Activated CD8-positive, alpha-beta T cell treated with anti-CD3 and anti-CD28 coated beads for 36 hours (primary cell): Measurements from ENCODE around the gene MALAT1. TPM values are rescaled to one million over a fixed set of nuclear protein-coding genes. Genes with fewer than 3 reads are reported as not detected.

Source experiments
- ATAC-seq: fragments of 200-7000 bp; cut with Tn5 transposase; one replicate; pipeline ENCODE4 v1.10.0; 2021; ENCODE audit warnings: mild to moderate bottlenecking, moderate library complexity
- CTCF ChIA-PET: fragments of 350-600 bp; sonication (Branson Sonifier 250); formaldehyde crosslinking; loops from one replicate; lab custom pipeline; 2021; ENCODE audit warnings: antibody characterized with exemption; lab: Charles Lee
- POLR2A ChIA-PET: fragments of 350-600 bp; sonication (Branson Sonifier 250); formaldehyde crosslinking; loops from one replicate; lab custom pipeline; 2021; ENCODE audit warnings: antibody characterized with exemption; lab: Charles Lee
- DNase-seq: peaks from one replicate; pipeline ENCODE4 v3.0.0-alpha.2; 2020
- H3K27ac Mint-ChIP-seq: one replicate; pipeline ENCODE4 v1.8.0; 2021; ENCODE audit warnings: mild to moderate bottlenecking, mixed read lengths
- H3K27me3 Mint-ChIP-seq: one replicate; pipeline ENCODE4 v1.8.0; 2021; ENCODE audit warnings: mixed read lengths
- H3K36me3 Mint-ChIP-seq: one replicate; pipeline ENCODE4 v1.8.0; 2021; ENCODE audit warnings: low read depth, mixed read lengths
- H3K4me1 Mint-ChIP-seq: one replicate; pipeline ENCODE4 v1.8.0; 2021; ENCODE audit warnings: low read depth, mixed read lengths
- H3K4me3 Mint-ChIP-seq: one replicate; pipeline ENCODE4 v1.8.0; 2021; ENCODE audit warnings: mild to moderate bottlenecking, moderate library complexity, mixed read lengths
- H3K9me3 Mint-ChIP-seq: one replicate; pipeline ENCODE4 v1.8.0; 2021; ENCODE audit warnings: mixed read lengths
- CTCF ChIP-seq: fragments of 200-600 bp; IDR thresholded peaks from one replicate; pipeline ENCODE4 v1.8.0; 2022; ENCODE audit warnings: antibody characterized with exemption, mild to moderate bottlenecking
- intact Hi-C: fragments of 100-400 bp; cut with micrococcal nuclease; formaldehyde crosslinking; loops from one replicate; pipeline ENCODE4 v1.10.0; 2022
- total RNA-seq, 2 experiments: library from RNA; stranded (reverse); gene quantifications; one replicate each; pipeline ENCODE4 v1.2.3, GENCODE V29; 2021

The MALAT1 gene
- total RNA-seq, 2 experiments from 2014 or later: 3,856 to 3,869 TPM

DNA sequence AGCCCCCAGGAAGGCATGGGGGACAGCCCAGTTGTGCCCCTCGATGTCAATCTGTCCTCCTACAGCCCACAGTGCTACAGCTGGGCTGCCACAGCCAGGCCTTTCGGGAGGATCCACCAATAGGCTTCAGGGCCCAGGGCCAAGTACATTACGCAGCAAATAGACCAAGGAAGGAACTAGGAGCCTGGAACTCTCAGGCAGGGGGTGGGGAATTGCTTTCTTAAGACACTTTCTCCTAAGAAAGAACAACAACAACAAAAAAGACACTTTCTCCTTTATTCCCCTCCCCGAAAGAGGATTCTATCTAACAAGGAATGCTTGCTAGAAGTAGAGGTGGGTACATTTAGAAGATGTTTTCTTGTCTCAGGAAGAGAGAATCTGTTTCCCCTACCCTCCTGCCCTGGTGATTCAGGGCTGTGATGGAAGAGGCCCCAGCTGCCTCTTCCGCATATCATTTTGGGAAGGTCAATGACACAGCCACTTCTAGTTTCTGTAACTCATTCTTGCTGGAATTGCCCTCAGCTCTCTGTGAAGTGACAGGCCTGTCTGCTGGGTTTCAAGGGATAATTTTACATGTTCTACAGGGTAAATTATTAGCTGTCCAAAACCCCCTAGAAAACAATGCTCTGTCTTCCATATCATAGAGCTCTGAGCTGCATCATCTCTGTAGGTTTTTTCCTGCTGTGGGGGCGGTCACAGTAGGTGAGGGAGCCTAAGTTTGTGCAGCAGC lies 6.0 kb upstream of the MALAT1 start:
- peak; percentile 2 for ATAC-seq
- no peaks in the 10 kb centered on the region for H3K27me3 Mint-ChIP-seq
- intact Hi-C loops: no loop called here
- no peak for TF ChIP-seq CTCF
- H3K4me3 Mint-ChIP-seq: peak overlapping the region; percentile 34
- H3K9me3 Mint-ChIP-seq: no peaks in the 10 kb centered on the region
- H3K36me3 Mint-ChIP-seq: peaks cover 1% of the 10 kb centered on the region
- CTCF ChIA-PET: interaction anchor here (0.7 to 1.3 kb wide), 4 partner anchors 26 to 76 kb away, joined by 3 to 7 read pairs (median 4); no protein-coding TSS in a partner anchor
- H3K27ac Mint-ChIP-seq: peak overlapping the region; percentile 91
- peak; percentile 52 for DNase-seq
- peaks cover 61% of the 10 kb centered on the region for H3K4me1 Mint-ChIP-seq
- POLR2A ChIA-PET: interaction anchor here (0.9 to 36.2 kb wide), 4 partner anchors 10 to 72 kb away, joined by 4 to 4842 read pairs (median 218); partner anchors contain the start of genes MALAT1 and NEAT1

DNA sequence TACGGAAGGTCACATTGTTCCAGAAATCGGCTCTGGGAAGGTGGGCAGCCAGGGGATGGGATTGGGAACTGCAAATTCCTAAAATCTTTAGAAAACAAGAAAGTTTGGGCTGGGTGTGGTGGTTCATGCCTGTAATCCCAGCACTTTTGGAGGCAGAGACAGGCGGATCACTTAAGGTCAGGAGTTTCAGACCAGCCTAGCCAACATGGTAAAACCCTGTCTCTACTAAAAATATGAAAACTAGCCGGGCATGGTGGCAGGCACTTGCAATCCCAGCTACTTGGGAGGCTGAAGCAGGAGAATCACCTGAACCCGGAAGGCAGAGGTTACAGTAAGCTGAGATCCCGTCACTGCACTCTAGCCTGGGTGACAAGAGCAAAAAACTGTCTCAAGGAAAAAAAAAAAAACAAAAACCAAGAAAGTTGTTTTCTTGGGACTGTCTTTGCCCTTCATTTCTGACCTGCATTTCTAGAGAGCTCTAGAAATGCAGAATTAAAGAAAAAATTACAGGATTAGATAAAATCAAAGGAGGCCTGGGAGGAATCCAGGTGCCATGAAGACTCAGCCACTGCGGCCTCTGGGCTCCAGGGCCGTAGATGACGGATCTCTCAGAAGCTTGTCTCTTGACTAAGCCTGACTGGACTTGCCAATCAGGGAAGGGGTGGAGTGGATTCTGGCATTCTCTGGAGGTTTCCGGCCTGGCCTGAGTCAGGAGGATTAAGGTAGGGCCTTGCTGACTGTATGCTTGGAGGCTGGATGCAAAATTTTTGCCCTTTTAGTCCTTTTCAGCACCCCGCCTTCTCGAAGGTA lies 5.3 kb upstream of the MALAT1 start:
- intact Hi-C loops: no loop called here
- CTCF ChIA-PET: interaction anchor here (0.7 to 1.5 kb wide), 5 partner anchors 13 to 164 kb away, joined by 3 to 7 read pairs (median 3); no protein-coding TSS in a partner anchor
- no peak for TF ChIP-seq CTCF
- Mint-ChIP-seq H3K36me3 (peaks cover 3% of the 10 kb centered on the region), H3K4me1 (peaks cover 53% of the 10 kb centered on the region), H3K27ac (peak overlapping the region; percentile 91), H3K4me3 (peak overlapping the region; percentile 34), H3K27me3 (no peaks in the 10 kb centered on the region), H3K9me3 (no peaks in the 10 kb centered on the region)
- POLR2A ChIA-PET: interaction anchor here (9.6 to 36.2 kb wide), 3 partner anchors 9 to 73 kb away, joined by 94 to 4842 read pairs (median 343); partner anchors contain the start of genes MALAT1 and NEAT1
- DNase-seq (no peak), ATAC-seq (no peak)

DNA sequence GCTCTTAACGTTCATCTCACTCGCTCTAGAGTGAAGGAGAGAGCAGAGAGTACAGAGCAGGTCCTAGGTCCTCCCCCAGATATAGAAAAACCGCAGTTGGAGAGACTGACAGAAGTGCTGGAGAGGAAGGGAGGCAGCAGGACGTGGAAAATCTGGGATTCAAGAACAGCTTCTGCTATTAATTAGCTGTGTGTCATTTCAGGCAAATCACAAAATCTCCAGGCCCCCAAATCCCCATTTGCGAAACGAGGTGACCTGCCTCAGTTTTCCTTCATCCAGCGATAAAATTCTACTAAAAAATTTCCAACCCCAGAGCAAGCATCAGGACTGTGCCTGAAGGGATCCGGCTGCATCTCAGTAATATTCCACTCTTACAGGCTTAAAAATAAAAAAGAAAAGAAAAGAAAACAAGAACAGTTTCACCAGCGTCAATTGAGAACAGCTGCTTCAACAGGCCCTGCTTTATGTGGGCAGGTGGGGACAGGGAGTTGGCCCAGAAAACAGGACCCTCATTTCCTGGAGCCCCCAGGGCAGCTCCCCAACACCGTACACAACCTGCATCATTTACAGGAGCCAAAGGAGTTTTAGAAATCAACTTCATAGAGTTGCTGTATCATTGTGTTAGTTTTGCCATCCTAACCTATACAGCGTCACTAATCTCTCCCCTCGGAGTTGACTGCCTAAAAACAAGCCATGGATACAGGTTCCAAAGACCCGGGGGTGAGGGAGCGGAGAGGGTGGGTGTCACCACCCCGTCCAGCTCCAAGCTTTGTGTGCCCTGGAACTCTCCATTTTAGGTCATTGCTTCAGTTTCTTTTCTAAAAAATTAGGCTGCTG lies 2.3 kb upstream of the MALAT1 start:
- DNase-seq: no peak
- Mint-ChIP-seq H3K27me3 (no peaks in the 10 kb centered on the region), H3K4me1 (peaks cover 37% of the 10 kb centered on the region), H3K9me3 (no peaks in the 10 kb centered on the region), H3K36me3 (peaks cover 3% of the 10 kb centered on the region), H3K4me3 (no peak overlapping the region), H3K27ac (no peak overlapping the region)
- ATAC-seq: peak; percentile 7
- TF ChIP-seq CTCF: no peak
- intact Hi-C loops: no loop called here
- ChIA-PET POLR2A (interaction anchor here (0.8 to 36.2 kb wide), 22 partner anchors 7 to 456 kb away, joined by 3 to 4842 read pairs (median 22); partner anchors contain the start of genes EHBP1L1, FAM89B, FRMD8 and MAP3K11), CTCF (interaction anchor here (1.0 to 16.5 kb wide), 11 partner anchors 9 to 384 kb away, joined by 3 to 448 read pairs (median 4); partner anchors contain the start of gene NEAT1)

- DNase-seq (peak; percentile 99), ATAC-seq (peak; percentile 77)
- POLR2A ChIA-PET: interaction anchor here (0.8 to 36.2 kb wide), 34 partner anchors 8 to 619 kb away, joined by 3 to 4842 read pairs (median 16); partner anchors contain the start of genes EHBP1L1, EHD1, FAM89B and FRMD8
- peaks cover 3% of the 10 kb centered on the region for H3K36me3 Mint-ChIP-seq
- intact Hi-C loops: no loop called here
- no peak overlapping the region for H3K27ac Mint-ChIP-seq
- H3K4me3 Mint-ChIP-seq: no peak overlapping the region
- CTCF ChIA-PET: interaction anchor here (0.7 to 16.5 kb wide), 12 partner anchors 10 to 385 kb away, joined by 3 to 448 read pairs (median 4); partner anchors contain the start of gene NEAT1
- TF ChIP-seq CTCF: no peak
- no peaks in the 10 kb centered on the region for H3K27me3 Mint-ChIP-seq
- no peaks in the 10 kb centered on the region for H3K9me3 Mint-ChIP-seq
- peaks cover 33% of the 10 kb centered on the region for H3K4me1 Mint-ChIP-seq
These were observed 1.5 kb upstream of the MALAT1 start for GRCh38 chr11:65497141-65498041.
